K562 (cell line): ENCODE measurements around the gene ITGB1BP2. TPM values are rescaled to one million over a fixed set of nuclear protein-coding genes. Genes with fewer than 3 reads are reported as not detected.

ENCODE experiments used
- CC2D1A ChIP-seq: fragments of 450-650 bp; IDR thresholded peaks from 2 replicates; pipeline ENCODE4 v1.6.1; 2017; ENCODE audit warnings: mild to moderate bottlenecking
- CCNT2 ChIP-seq: IDR thresholded peaks from 2 replicates; pipeline ENCODE4 v1.6.1; 2011; ENCODE audit warnings: borderline replicate concordance, low read depth, mild to moderate bottlenecking, moderate library complexity, mixed read lengths, low read length; ENCODE audit not compliant: insufficient read length; ENCODE audit errors: extremely low read depth
- CHD1 ChIP-seq: fragments of 200-600 bp; sonication (generic); IDR thresholded peaks from one replicate; pipeline ENCODE4 v1.6.1; 2012; ENCODE audit warnings: mild to moderate bottlenecking, moderate library complexity, low read length, inconsistent platforms
- CREB3 ChIP-seq: fragments of 450-650 bp; conservative IDR thresholded peaks from 2 replicates; pipeline ENCODE4 v1.6.1; 2016; ENCODE audit warnings: missing genetic modification characterization, low read depth, mild to moderate bottlenecking, missing compliant biosample characterization, moderate library complexity
- FOXP1 ChIP-seq: sonication (generic); formaldehyde crosslinking; IDR thresholded peaks from 2 replicates; pipeline ENCODE4 v1.8.0; 2022; ENCODE audit warnings: mild to moderate bottlenecking, missing genetic modification reagents
- HDAC6 ChIP-seq: IDR thresholded peaks from 2 replicates; pipeline ENCODE4 v1.6.1; 2012; ENCODE audit warnings: low read depth, mild to moderate bottlenecking, control low read depth, inconsistent platforms, low read length, moderate library complexity
- L3MBTL2 ChIP-seq: fragments of 450-650 bp; IDR thresholded peaks from 2 replicates; pipeline ENCODE4 v1.6.1; 2016; ENCODE audit warnings: mild to moderate bottlenecking, moderate library complexity
- MBD1 ChIP-seq: fragments of 250-450 bp; sonication (Bioruptor Pico); IDR thresholded peaks from 2 replicates; pipeline ENCODE4 v1.8.0; 2022; ENCODE audit warnings: inconsistent platforms
- MECOM ChIP-seq: fragments of 250-450 bp; sonication (Bioruptor Pico); IDR thresholded peaks from 2 replicates; pipeline ENCODE4 v1.8.0; 2022; ENCODE audit warnings: inconsistent platforms
- MTA1 ChIP-seq: fragments of 450-650 bp; IDR thresholded peaks from 2 replicates; pipeline ENCODE4 v1.6.1; 2017; ENCODE audit warnings: borderline replicate concordance
- NR2C2 ChIP-seq, 2 experiments: fragments of 200-800 bp in 1 of 2; sonication (Bioruptor generic) in 1 of 2; sonication (generic) in 1 of 2; formaldehyde crosslinking in 1 of 2; IDR thresholded peaks; 2 replicates each; pipeline versions ENCODE4 v1.6.1 to v1.8.0; 2016 to 2022; ENCODE audit warnings: mild to moderate bottlenecking in 1 of 2, missing compliant biosample characterization in 1 of 2, missing genetic modification characterization in 1 of 2, missing genetic modification reagents in 1 of 2
- POLR2AphosphoS5 ChIP-seq: IDR thresholded peaks from 2 replicates; pipeline ENCODE4 v1.6.1; 2011; ENCODE audit warnings: mild to moderate bottlenecking, low read depth, low read length, moderate library complexity; ENCODE audit not compliant: control insufficient read depth, insufficient read depth
- RBM34 ChIP-seq: fragments of 200-400 bp; formaldehyde crosslinking; IDR thresholded peaks from 2 replicates; pipeline ENCODE4 v1.6.1; 2018; ENCODE audit warnings: low read length, borderline replicate concordance; ENCODE audit not compliant: insufficient read depth
- RCOR1 ChIP-seq, 2 experiments: IDR thresholded peaks; 2 replicates each; pipeline ENCODE4 v1.6.1; 2012; ENCODE audit warnings: low read depth in 2 of 2, low read length in 2 of 2, borderline replicate concordance in 1 of 2, improper control_type of control experiment in 1 of 2
- RFX1 ChIP-seq: fragments of 450-650 bp; IDR thresholded peaks from 2 replicates; pipeline ENCODE4 v1.6.1; 2016; ENCODE audit warnings: mild to moderate bottlenecking, moderate library complexity
- SUPT5H ChIP-seq: fragments of 450-650 bp; IDR thresholded peaks from 2 replicates; pipeline ENCODE4 v1.6.1; 2016
- U2AF1 ChIP-seq: fragments of 200-400 bp; formaldehyde crosslinking; optimal IDR thresholded peaks from 2 replicates; pipeline ENCODE3; 2017; ENCODE audit warnings: mild to moderate bottlenecking, low read depth, low read length, moderate library complexity
- ZKSCAN3 ChIP-seq: fragments of 250-450 bp; sonication (Bioruptor Pico); IDR thresholded peaks from 2 replicates; pipeline ENCODE4 v1.4.0; 2020
- ZNF280A ChIP-seq: fragments of 450-650 bp; IDR thresholded peaks from 2 replicates; pipeline ENCODE4 v1.6.1; 2018; ENCODE audit warnings: mild to moderate bottlenecking, low read depth; ENCODE audit not compliant: partially characterized antibody
- ZNF444 ChIP-seq: fragments of 250-450 bp; sonication (Bioruptor Pico); IDR thresholded peaks from 2 replicates; pipeline ENCODE4 v1.4.0; 2020; ENCODE audit warnings: mild to moderate bottlenecking, moderate library complexity
- ZNF589 ChIP-seq: fragments of 200-800 bp; sonication (Bioruptor generic); IDR thresholded peaks from 2 replicates; pipeline ENCODE4 v1.6.1; 2016; ENCODE audit warnings: low read depth, missing genetic modification characterization, missing compliant biosample characterization
- ZNF655 ChIP-seq: fragments of 250-450 bp; sonication (Bioruptor Pico); IDR thresholded peaks from 2 replicates; pipeline ENCODE4 v1.5.0; 2021
- ZNF707 ChIP-seq: fragments of 250-450 bp; sonication (Bioruptor Pico); conservative IDR thresholded peaks from 2 replicates; pipeline ENCODE4 v1.8.0; 2022; ENCODE audit warnings: inconsistent platforms, mild to moderate bottlenecking, moderate library complexity
- ZNF77 ChIP-seq: fragments of 250-450 bp; sonication (Bioruptor Pico); IDR thresholded peaks from 2 replicates; pipeline ENCODE4 v1.5.0; 2020
- polyA plus RNA-seq, 8 experiments: library from polyadenylated mRNA; depleted of rRNA in 4 of 8; stranded (reverse) in 5 of 8; unstranded in 3 of 8; fragments of >200 nt; fragmentation: Nextera tagmentation in 2 of 8; fragmentation: Illumina TruSeq in 1 of 8; extraction: Ambion mirVana in 2 of 8; extraction: Trizol in 1 of 8; gene quantifications; 2 replicates each; pipeline versions ENCODE4 v1.2.1 to v1.2.3, GENCODE V29; 2011 to 2014; ENCODE audit warnings: inconsistent platforms in 1 of 8, missing spikeins in 1 of 8
- total RNA-seq, 7 experiments: library from RNA; depleted of rRNA in 6 of 7; stranded (reverse); fragments of >200 nt in 6 of 7; fragmentation: Illumina TruSeq in 2 of 7; extraction: Trizol in 2 of 7; gene quantifications; 2 replicates each; pipeline versions ENCODE4 v1.2.1 to v1.2.3, GENCODE V29; 2011 to 2021; ENCODE audit warnings: low replicate concordance in 1 of 7

Gene ITGB1BP2
- total and polyA plus RNA-seq, 9 of the 15 experiments (the other 6 are each of a cell fraction or from before 2014, with no cell fraction given): 1.6 to 4.0 (median 1.9) TPM

- no peak for TF ChIP-seq ZNF280A
- TF ChIP-seq RBM34: no peak
- TF ChIP-seq MBD1 (CRISPR knock-in tag): no peak
- no peak for TF ChIP-seq NR2C2 (CRISPR knock-in tag; IDR thresholded peaks at IDR 0.05)
- TF ChIP-seq NR2C2 (tag; IDR thresholded peaks at IDR 0.05): peak; percentile 49; the same call in 1 of the 2 replicates
- TF ChIP-seq CREB3: no peak
- TF ChIP-seq SUPT5H: peak; percentile 95
- no peak for TF ChIP-seq CHD1
- TF ChIP-seq HDAC6: no peak
- TF ChIP-seq ZKSCAN3 (CRISPR knock-in tag): no peak
- TF ChIP-seq CCNT2: no peak
- peak; percentile 53; the same call in 1 of the 2 replicates for TF ChIP-seq CC2D1A
- peak; percentile 75 for TF ChIP-seq L3MBTL2
- no peak for TF ChIP-seq ZNF655 (CRISPR knock-in tag)
- TF ChIP-seq ZNF707 (CRISPR knock-in tag): no peak
- TF ChIP-seq MECOM: no peak
- TF ChIP-seq U2AF1: no peak
- TF ChIP-seq MTA1: no peak
- TF ChIP-seq ZNF444 (CRISPR knock-in tag): no peak
- TF ChIP-seq ZNF589 (CRISPR knock-in tag): no peak
- no peak for TF ChIP-seq ZNF77
- TF ChIP-seq RFX1: no peak
- TF ChIP-seq POLR2AphosphoS5: peak; percentile 87
- TF ChIP-seq FOXP1 (CRISPR knock-in tag): no peak
- no peak for TF ChIP-seq RCOR1 (IDR thresholded peaks at IDR 0.05; ENCODE audit: borderline replicate concordance in 1 of 2, low read depth in 2 of 2, low read length in 2 of 2)
These were observed 18.0 kb upstream of the ITGB1BP2 start, which contains the start of gene NONO (continued) for GRCh38 chrX:71283403-71284143.
